ENCODE measurements around the gene SMTN.
"Not testable (repeated sequence)": the region's sequence is repeated elsewhere in the genome, so short reads cannot be mapped to it uniquely, and the experiment has no call there.

The SMTN gene

DNA sequence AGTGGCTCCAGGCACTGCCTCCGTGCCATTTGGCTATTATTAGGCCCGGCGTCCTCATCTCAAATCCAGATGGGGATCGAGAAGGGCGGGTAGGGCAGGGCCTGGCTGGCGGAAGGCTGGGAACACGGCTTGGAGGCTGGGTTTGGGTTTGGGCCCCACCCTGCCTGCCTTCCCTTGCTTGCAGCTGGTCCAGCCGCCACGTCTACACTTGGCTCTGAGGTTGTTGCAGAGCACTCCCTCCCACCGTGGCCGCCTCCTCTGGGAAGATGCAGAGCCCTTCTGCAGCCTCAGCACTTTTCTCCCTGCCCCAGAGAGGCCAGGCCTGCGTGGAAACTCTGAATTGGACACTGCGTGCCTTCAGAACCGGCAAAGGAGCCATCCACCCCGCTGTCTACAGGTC, 5.2 kb upstream of the SMTN start:
- TF ChIP-seq EZH2 (IDR thresholded peaks at IDR 0.05; ENCODE audit: borderline replicate concordance, low read length): no peak
- TF ChIP-seq, protein P1, sequence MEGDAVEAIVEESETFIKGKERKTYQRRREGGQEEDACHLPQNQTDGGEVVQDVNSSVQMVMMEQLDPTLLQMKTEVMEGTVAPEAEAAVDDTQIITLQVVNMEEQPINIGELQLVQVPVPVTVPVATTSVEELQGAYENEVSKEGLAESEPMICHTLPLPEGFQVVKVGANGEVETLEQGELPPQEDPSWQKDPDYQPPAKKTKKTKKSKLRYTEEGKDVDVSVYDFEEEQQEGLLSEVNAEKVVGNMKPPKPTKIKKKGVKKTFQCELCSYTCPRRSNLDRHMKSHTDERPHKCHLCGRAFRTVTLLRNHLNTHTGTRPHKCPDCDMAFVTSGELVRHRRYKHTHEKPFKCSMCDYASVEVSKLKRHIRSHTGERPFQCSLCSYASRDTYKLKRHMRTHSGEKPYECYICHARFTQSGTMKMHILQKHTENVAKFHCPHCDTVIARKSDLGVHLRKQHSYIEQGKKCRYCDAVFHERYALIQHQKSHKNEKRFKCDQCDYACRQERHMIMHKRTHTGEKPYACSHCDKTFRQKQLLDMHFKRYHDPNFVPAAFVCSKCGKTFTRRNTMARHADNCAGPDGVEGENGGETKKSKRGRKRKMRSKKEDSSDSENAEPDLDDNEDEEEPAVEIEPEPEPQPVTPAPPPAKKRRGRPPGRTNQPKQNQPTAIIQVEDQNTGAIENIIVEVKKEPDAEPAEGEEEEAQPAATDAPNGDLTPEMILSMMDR (IDR thresholded peaks at IDR 0.05; ENCODE audit: low read length): no peak
- H3F3A ChIP-seq (ENCODE audit: insufficient read depth, low read length): no peaks in the 10 kb centered on the region
- H3K27me3 ChIP-seq (ENCODE audit: insufficient read depth, low read length): no peaks in the 10 kb centered on the region
- no peaks in the 10 kb centered on the region for H3K9me3 ChIP-seq (ENCODE audit: low read length)
- no peak overlapping the region for H3K4me3 ChIP-seq (ENCODE audit: low read depth, low read length, poor library complexity, severe bottlenecking)
- H3K4me2 ChIP-seq (ENCODE audit: low read length): no peak overlapping the region
- H3K79me2 ChIP-seq (ENCODE audit: insufficient read depth, low read length): no peaks in the 10 kb centered on the region
- no peaks in the 10 kb centered on the region for H4K20me1 ChIP-seq (ENCODE audit: insufficient read depth, low read length)
- H3K9ac ChIP-seq (ENCODE audit: low read length): no peak overlapping the region
- no peaks in the 10 kb centered on the region for H3K9me2 ChIP-seq (ENCODE audit: low read depth, low read length)
- H2AFZ ChIP-seq (ENCODE audit: low read length): no peak overlapping the region
- H3K4me1 ChIP-seq (ENCODE audit: insufficient read depth, low read length, severe bottlenecking): peaks cover 15% of the 10 kb centered on the region
- H3K27ac ChIP-seq (ENCODE audit: low read depth, low read length, poor library complexity, severe bottlenecking): no peak overlapping the region
- no peaks in the 10 kb centered on the region for H3K36me3 ChIP-seq (ENCODE audit: insufficient read depth, low read length)

DNA sequence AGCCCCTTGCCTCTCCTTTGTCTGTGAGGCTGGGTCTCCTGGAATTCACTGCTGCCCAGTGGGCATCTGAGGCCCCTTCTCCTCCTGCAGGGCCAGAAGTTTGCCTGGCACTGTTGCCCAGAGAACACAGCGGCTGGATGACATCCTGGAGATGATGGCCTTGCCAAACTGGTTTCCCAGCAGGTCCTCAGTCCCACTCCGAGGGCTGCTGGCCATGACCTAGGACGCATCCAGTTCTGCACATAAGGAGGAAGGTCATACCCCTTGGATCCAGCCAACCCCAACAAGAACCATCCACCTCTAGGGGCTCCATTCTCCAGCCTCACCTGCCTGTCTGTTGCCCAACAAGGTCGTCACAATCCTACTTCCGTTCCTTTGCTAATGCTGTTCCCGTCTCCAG, 3.4 kb upstream of the SMTN start:
- Histone ChIP-seq H3K79me2 (ENCODE audit: insufficient read depth, low read length) (no peaks in the 10 kb centered on the region), H3K9me3 (ENCODE audit: low read length) (no peaks in the 10 kb centered on the region), H3K4me3 (ENCODE audit: low read depth, low read length, poor library complexity, severe bottlenecking) (no peak overlapping the region), H3K36me3 (ENCODE audit: insufficient read depth, low read length) (no peaks in the 10 kb centered on the region), H3K9ac (ENCODE audit: low read length) (no peak overlapping the region), H3K4me2 (ENCODE audit: low read length) (no peak overlapping the region), H3K27ac (ENCODE audit: low read depth, low read length, poor library complexity, severe bottlenecking) (no peak overlapping the region), H4K20me1 (ENCODE audit: insufficient read depth, low read length) (no peaks in the 10 kb centered on the region), H3F3A (ENCODE audit: insufficient read depth, low read length) (no peaks in the 10 kb centered on the region), H2AFZ (ENCODE audit: low read length) (no peak overlapping the region), H3K27me3 (ENCODE audit: insufficient read depth, low read length) (no peaks in the 10 kb centered on the region), H3K4me1 (ENCODE audit: insufficient read depth, low read length, severe bottlenecking) (peaks cover 29% of the 10 kb centered on the region), H3K9me2 (ENCODE audit: low read depth, low read length) (no peaks in the 10 kb centered on the region)
- no peak for TF ChIP-seq EZH2 (IDR thresholded peaks at IDR 0.05; ENCODE audit: borderline replicate concordance, low read length)
- TF ChIP-seq, protein P1 (IDR thresholded peaks at IDR 0.05; ENCODE audit: low read length): no peak

DNA sequence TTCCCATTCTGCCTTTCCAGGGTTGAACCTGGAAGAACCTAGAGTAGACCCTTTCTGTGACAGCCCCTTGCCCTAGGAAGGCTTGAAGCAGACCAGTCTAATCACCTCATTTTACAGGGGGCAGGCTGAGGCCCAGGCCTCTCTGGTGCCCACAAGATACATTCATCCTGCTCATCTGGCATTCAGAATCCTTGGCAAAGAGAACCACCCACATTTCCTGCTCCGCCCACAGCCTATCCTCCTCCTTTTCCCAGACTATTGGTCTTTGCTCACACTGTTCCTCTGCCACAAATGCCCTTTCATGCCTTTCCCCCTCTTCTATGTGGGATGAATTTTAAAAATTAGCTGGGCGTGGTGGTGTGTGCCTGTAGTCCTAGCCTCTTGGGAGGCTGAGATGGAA, 2.7 kb upstream of the SMTN start:
- H3K4me2 ChIP-seq (ENCODE audit: low read length); H3K27ac ChIP-seq (ENCODE audit: low read depth, low read length, poor library complexity, severe bottlenecking); H3K4me3 ChIP-seq (ENCODE audit: low read depth, low read length, poor library complexity, severe bottlenecking): not testable (repeated sequence)

DNA sequence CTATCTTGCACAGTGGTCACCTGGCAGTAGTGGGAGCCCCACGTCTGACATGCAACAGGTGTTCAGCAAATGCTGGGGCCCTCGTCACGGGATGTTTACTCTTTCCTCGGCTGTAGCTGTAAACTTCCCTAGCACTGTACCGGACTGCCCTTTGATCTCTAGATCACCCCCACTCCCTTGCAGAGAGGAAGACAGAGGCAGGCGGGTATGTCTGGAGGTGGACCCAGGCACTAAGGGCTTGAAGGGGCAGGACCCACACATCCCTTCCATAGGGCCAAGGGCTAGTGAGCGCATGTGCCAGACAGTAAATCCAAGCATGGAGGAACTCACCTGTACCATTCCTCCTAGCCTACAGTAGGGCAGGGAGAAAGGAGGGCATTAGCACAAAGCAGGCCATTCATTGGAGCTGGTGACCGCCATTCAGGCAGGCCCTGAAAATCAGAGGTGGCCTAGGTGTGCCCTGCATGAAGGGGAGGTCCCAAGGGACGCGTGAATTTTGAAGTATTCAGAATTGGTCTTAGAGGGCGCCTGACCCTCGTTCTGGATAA, 1.9 kb upstream of the SMTN start:
- no peak overlapping the region for H2AFZ ChIP-seq (ENCODE audit: low read length)

More for the DNA sequence above, 2.7 kb upstream of the SMTN start:
- H3K9ac ChIP-seq (ENCODE audit: low read length); H3F3A ChIP-seq (ENCODE audit: insufficient read depth, low read length); H3K79me2 ChIP-seq (ENCODE audit: insufficient read depth, low read length); H3K9me3 ChIP-seq (ENCODE audit: low read length); H3K9me2 ChIP-seq (ENCODE audit: low read depth, low read length); H4K20me1 ChIP-seq (ENCODE audit: insufficient read depth, low read length); H3K36me3 ChIP-seq (ENCODE audit: insufficient read depth, low read length); H2AFZ ChIP-seq (ENCODE audit: low read length); H3K27me3 ChIP-seq (ENCODE audit: insufficient read depth, low read length): not testable (repeated sequence)
- H3K4me1 ChIP-seq (ENCODE audit: insufficient read depth, low read length, severe bottlenecking): peaks cover 36% of the 10 kb centered on the region

More for the DNA sequence above, 1.9 kb upstream of the SMTN start:
- no peaks in the 10 kb centered on the region for H3K9me3 ChIP-seq (ENCODE audit: low read length)
- H3K4me1 ChIP-seq (ENCODE audit: insufficient read depth, low read length, severe bottlenecking): peaks cover 44% of the 10 kb centered on the region
- no peaks in the 10 kb centered on the region for H4K20me1 ChIP-seq (ENCODE audit: insufficient read depth, low read length)
- H3K4me2 ChIP-seq (ENCODE audit: low read length): no peak overlapping the region
- TF ChIP-seq, protein P1 (IDR thresholded peaks at IDR 0.05; ENCODE audit: low read length): no peak
- no peak for TF ChIP-seq EZH2 (IDR thresholded peaks at IDR 0.05; ENCODE audit: borderline replicate concordance, low read length)
- H3K79me2 ChIP-seq (ENCODE audit: insufficient read depth, low read length): no peaks in the 10 kb centered on the region
- H3K9me2 ChIP-seq (ENCODE audit: low read depth, low read length): no peaks in the 10 kb centered on the region
- no peak overlapping the region for H3K4me3 ChIP-seq (ENCODE audit: low read depth, low read length, poor library complexity, severe bottlenecking)
- H3F3A ChIP-seq (ENCODE audit: insufficient read depth, low read length): no peaks in the 10 kb centered on the region
- no peaks in the 10 kb centered on the region for H3K27me3 ChIP-seq (ENCODE audit: insufficient read depth, low read length)
- H3K27ac ChIP-seq (ENCODE audit: low read depth, low read length, poor library complexity, severe bottlenecking): no peak overlapping the region
- H3K9ac ChIP-seq (ENCODE audit: low read length): no peak overlapping the region
- no peaks in the 10 kb centered on the region for H3K36me3 ChIP-seq (ENCODE audit: insufficient read depth, low read length)
